Measurements from ENCODE around the gene RAB10. TPM values are rescaled to one million over a fixed set of nuclear protein-coding genes. Genes with fewer than 3 reads are reported as not detected.

RAB10 gene
- total and polyA plus RNA-seq, 4 donors, result 37.6 to 149 (median 85.2) TPM

GRCh38 chr2:26074676-26075075, 40.8 kb downstream of the RAB10 start:
- ATAC-seq (ENCODE audit: insufficient read depth, low FRiP score) (no peak), DNase-seq (no peak)
- Histone ChIP-seq H3K9ac (ENCODE audit: insufficient read depth in 1 of 2, low read length in 2 of 2) (no peak overlapping the region), H3K27ac (ENCODE audit: low read depth in 1 of 2, low read length in 1 of 2) (no peak overlapping the region), H3K9me3 (ENCODE audit: control insufficient read depth in 4 of 4, insufficient read depth in 3 of 4, low read length in 3 of 4) (no peaks in the 10 kb centered on the region), H3K4me3 (no peak overlapping the region), H3K4me1 (ENCODE audit: control insufficient read depth in 5 of 5, insufficient read depth in 5 of 5, low read length in 5 of 5) (peaks cover 0 to 10% (median 3%) of the 10 kb centered on the region in 5 donors), H3K36me3 (ENCODE audit: control insufficient read depth in 4 of 4, insufficient read depth in 4 of 4, low read length in 4 of 4) (no peaks in the 10 kb centered on the region), H3K27me3 (ENCODE audit: control insufficient read depth in 3 of 3, insufficient read depth in 3 of 3, low read length in 2 of 3) (no peaks in the 10 kb centered on the region)
- 62 to 69% methylated on average over 8 of the region's 8 CpGs for WGBS, 2 donors
- no peak for TF ChIP-seq CTCF (IDR thresholded peaks at IDR 0.05; ENCODE audit: control extremely low read depth, extremely low read depth)

- ATAC-seq (ENCODE audit: insufficient read depth, low FRiP score), result no peak
- TF ChIP-seq CTCF (IDR thresholded peaks at IDR 0.05; ENCODE audit: control extremely low read depth, extremely low read depth), result no peak
- peaks cover 0 to 10% (median 3%) of the 10 kb centered on the region in 5 donors for H3K4me1 ChIP-seq (ENCODE audit: control insufficient read depth in 5 of 5, insufficient read depth in 5 of 5, low read length in 5 of 5)
- H3K4me3 ChIP-seq, result no peak overlapping the region
- DNase-seq, result no peak
- H3K9ac ChIP-seq (ENCODE audit: insufficient read depth in 1 of 2, low read length in 2 of 2), result no peak overlapping the region
- H3K9me3 ChIP-seq (ENCODE audit: control insufficient read depth in 4 of 4, insufficient read depth in 3 of 4, low read length in 3 of 4), result no peaks in the 10 kb centered on the region
- H3K36me3 ChIP-seq (ENCODE audit: control insufficient read depth in 4 of 4, insufficient read depth in 4 of 4, low read length in 4 of 4), result no peaks in the 10 kb centered on the region
- H3K27ac ChIP-seq (ENCODE audit: low read depth in 1 of 2, low read length in 1 of 2), result no peak overlapping the region
- no peaks in the 10 kb centered on the region for H3K27me3 ChIP-seq (ENCODE audit: control insufficient read depth in 3 of 3, insufficient read depth in 3 of 3, low read length in 2 of 3)
- 56 to 92% methylated on average over 1 of the region's 1 CpG for WGBS, 2 donors
Observed at GRCh38 chr2:26075173-26075572, 41.3 kb downstream of the RAB10 start.

GRCh38 chr2:26076001-26076587, 42.2 kb downstream of the RAB10 start:
- WGBS, 2 donors, result 93 to 95% methylated on average over 1 of the region's 1 CpG
- Histone ChIP-seq H3K4me3 (no peak overlapping the region), H3K9me3 (ENCODE audit: control insufficient read depth in 4 of 4, insufficient read depth in 3 of 4, low read length in 3 of 4) (peaks cover 0 to 4% (median 1%) of the 10 kb centered on the region in 4 donors), H3K9ac (ENCODE audit: insufficient read depth in 1 of 2, low read length in 2 of 2) (peak overlapping the region in 1 of 2 donors; percentile 20), H3K4me1 (ENCODE audit: control insufficient read depth in 5 of 5, insufficient read depth in 5 of 5, low read length in 5 of 5) (peaks cover 0 to 10% (median 3%) of the 10 kb centered on the region in 5 donors), H3K27ac (ENCODE audit: low read depth in 1 of 2, low read length in 1 of 2) (no peak overlapping the region), H3K27me3 (ENCODE audit: control insufficient read depth in 3 of 3, insufficient read depth in 3 of 3, low read length in 2 of 3) (no peaks in the 10 kb centered on the region), H3K36me3 (ENCODE audit: control insufficient read depth in 4 of 4, insufficient read depth in 4 of 4, low read length in 4 of 4) (peaks cover 0 to 8% (median 0%) of the 10 kb centered on the region in 4 donors)
- ATAC-seq (ENCODE audit: insufficient read depth, low FRiP score) (no peak), DNase-seq (peak in 1 of 3 donors; percentile 30)
- no peak for TF ChIP-seq CTCF (IDR thresholded peaks at IDR 0.05; ENCODE audit: control extremely low read depth, extremely low read depth)

- Histone ChIP-seq H3K4me3 (no peak overlapping the region), H3K27me3 (ENCODE audit: control insufficient read depth in 3 of 3, insufficient read depth in 3 of 3, low read length in 2 of 3) (no peaks in the 10 kb centered on the region), H3K9ac (ENCODE audit: insufficient read depth in 1 of 2, low read length in 2 of 2) (no peak overlapping the region), H3K36me3 (ENCODE audit: control insufficient read depth in 4 of 4, insufficient read depth in 4 of 4, low read length in 4 of 4) (peaks cover 0 to 9% (median 0%) of the 10 kb centered on the region in 4 donors), H3K4me1 (ENCODE audit: control insufficient read depth in 5 of 5, insufficient read depth in 5 of 5, low read length in 5 of 5) (peaks cover 0 to 10% (median 3%) of the 10 kb centered on the region in 5 donors), H3K27ac (ENCODE audit: low read depth in 1 of 2, low read length in 1 of 2) (no peak overlapping the region), H3K9me3 (ENCODE audit: control insufficient read depth in 4 of 4, insufficient read depth in 3 of 4, low read length in 3 of 4) (peaks cover 0 to 4% (median 1%) of the 10 kb centered on the region in 4 donors)
- no peak for ATAC-seq (ENCODE audit: insufficient read depth, low FRiP score)
- no peak for DNase-seq
- TF ChIP-seq CTCF (IDR thresholded peaks at IDR 0.05; ENCODE audit: control extremely low read depth, extremely low read depth), result no peak
- WGBS, 2 donors, result 94 to 100% methylated on average over 2 of the region's 2 CpGs
Observed at GRCh38 chr2:26077291-26077690, 43.4 kb downstream of the RAB10 start.
